Kidney (tissue), 14 donors: ENCODE measurements around the gene SFXN5. TPM values are rescaled to one million over a fixed set of nuclear protein-coding genes. Genes with fewer than 3 reads are reported as not detected.
A peak's percentile ranks its signal among the peaks of the same experiment; 100 is the strongest.

Experiments
- DNase-seq, 5 donors: peaks; one replicate each; pipeline ENCODE4 v3.0.0-alpha.2; 2013 to 2020
- FAIRE-seq: peaks from 2 replicates; lab custom pipeline; 2012; peaks lifted over from hg19 to GRCh38; lab: Jason Lieb, UNC
- H3K27ac ChIP-seq, 2 donors: one replicate each; pipeline ENCODE4 v1.7.0; 2013; ENCODE audit warnings: low read depth in 2 of 2, low read length in 2 of 2, inconsistent platforms in 1 of 2
- H3K27me3 ChIP-seq: one replicate; pipeline ENCODE4 v1.7.1; 2013; ENCODE audit warnings: low read length, inconsistent platforms; ENCODE audit not compliant: control insufficient read depth, insufficient read depth
- H3K36me3 ChIP-seq, 3 donors: one replicate each; pipeline versions ENCODE4 v1.7.0 to v1.7.1; 2013; ENCODE audit warnings: low read length in 3 of 3, control low read depth in 1 of 3, inconsistent platforms in 1 of 3; ENCODE audit not compliant: insufficient read depth in 3 of 3, control insufficient read depth in 2 of 3
- H3K4me1 ChIP-seq, 3 donors: one replicate each; pipeline versions ENCODE4 v1.7.0 to v1.7.1; 2013; ENCODE audit warnings: low read length in 3 of 3, inconsistent platforms in 1 of 3, low read depth in 1 of 3; ENCODE audit not compliant: control insufficient read depth in 2 of 3, insufficient read depth in 2 of 3
- H3K4me3 ChIP-seq, 3 donors: one replicate each; pipeline versions ENCODE4 v1.7.0 to v1.8.1; 2013; ENCODE audit warnings: low read length in 3 of 3, control low read depth in 1 of 3, inconsistent platforms in 1 of 3
- H3K9ac ChIP-seq, 3 donors: one replicate each; pipeline versions ENCODE4 v1.7.0 to v1.7.1; 2013; ENCODE audit warnings: low read length in 3 of 3, control low read depth in 1 of 3, inconsistent platforms in 1 of 3
- H3K9me3 ChIP-seq, 3 donors: one replicate each; pipeline versions ENCODE4 v1.7.0 to v1.7.1; 2013; ENCODE audit warnings: low read length in 3 of 3, control low read depth in 1 of 3, inconsistent platforms in 1 of 3; ENCODE audit not compliant: control insufficient read depth in 2 of 3, insufficient read depth in 1 of 3
- intact Hi-C: fragments of 100-400 bp; cut with DNase I; formaldehyde crosslinking; loops from one replicate; pipeline ENCODE4 v1.11.1; 2022
- polyA plus RNA-seq: library from polyadenylated mRNA; stranded (reverse); fragments of 350-450 nt; fragmentation: Illumina TruSeq; extraction: RNeasy Lipid Tissue Mini Kit (QIAGEN cat#74804); gene quantifications from one replicate; pipeline ENCODE4 v1.2.3, GENCODE V29; 2014; ENCODE audit warnings: low read depth, low replicate concordance; ENCODE audit not compliant: insufficient read depth
- total RNA-seq: library from RNA; stranded (reverse); fragmentation: NEBNext Ultra II Directional; extraction: Animal tissue kit (Norgen Biotek cat#: 25700); gene quantifications from one replicate; pipeline ENCODE4 v1.2.1, GENCODE V29; 2021
- TF ChIP-seq, protein P1 (sequence below): IDR thresholded peaks from 3 replicates; pipeline ENCODE4 v1.5.1; 2012; ENCODE audit warnings: mild to moderate bottlenecking, moderate library complexity, borderline replicate concordance; ENCODE audit not compliant: insufficient read depth; ENCODE audit errors: extremely low read depth
- donor health status: control.
- donor health status: control.
- donor health status: control.
- donor health status: control.
- donor health status: control.
- donor health status: DM: yes; HTN: yes; CAD: no.
- donor health status: Normal renal cell carcinoma (clear cell type).

SFXN5 gene
- total and polyA plus RNA-seq, 2 donors from 2014 or later = 21.4 to 35.9 TPM

DNA sequence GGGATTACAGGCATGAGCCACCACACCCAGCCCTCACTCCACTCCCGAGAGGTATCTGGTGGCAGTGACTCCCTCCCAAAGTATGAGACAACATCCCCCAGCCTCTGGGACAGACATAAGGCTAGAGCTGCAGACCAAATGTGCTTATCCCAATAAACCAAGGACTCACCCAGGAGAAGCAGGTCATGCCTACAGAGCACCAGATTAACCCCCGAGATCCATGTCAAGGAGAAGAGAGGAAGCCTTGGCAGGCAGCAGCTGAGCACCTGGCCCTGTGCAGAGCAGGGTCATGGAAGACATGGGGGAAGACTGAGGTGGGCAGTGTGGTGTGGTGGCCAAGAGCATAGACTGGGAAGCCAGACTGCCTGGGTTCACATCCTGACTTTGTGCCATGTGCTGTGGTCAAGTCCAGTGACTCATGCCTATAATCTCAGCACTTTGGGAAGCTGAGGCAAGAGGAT is 34.0 kb upstream of the SFXN5 start:
- Histone ChIP-seq H3K9me3 (no peaks in the 10 kb centered on the region), H3K9ac (no peak overlapping the region), H3K27me3 (no peaks in the 10 kb centered on the region), H3K27ac (no peak overlapping the region), H3K36me3 (peaks cover 0 to 14% (median 4%) of the 10 kb centered on the region in 3 donors), H3K4me3 (no peak overlapping the region), H3K4me1 (peaks cover 0 to 55% (median 48%) of the 10 kb centered on the region in 3 donors)
- no peak for FAIRE-seq
- TF ChIP-seq, protein P1, sequence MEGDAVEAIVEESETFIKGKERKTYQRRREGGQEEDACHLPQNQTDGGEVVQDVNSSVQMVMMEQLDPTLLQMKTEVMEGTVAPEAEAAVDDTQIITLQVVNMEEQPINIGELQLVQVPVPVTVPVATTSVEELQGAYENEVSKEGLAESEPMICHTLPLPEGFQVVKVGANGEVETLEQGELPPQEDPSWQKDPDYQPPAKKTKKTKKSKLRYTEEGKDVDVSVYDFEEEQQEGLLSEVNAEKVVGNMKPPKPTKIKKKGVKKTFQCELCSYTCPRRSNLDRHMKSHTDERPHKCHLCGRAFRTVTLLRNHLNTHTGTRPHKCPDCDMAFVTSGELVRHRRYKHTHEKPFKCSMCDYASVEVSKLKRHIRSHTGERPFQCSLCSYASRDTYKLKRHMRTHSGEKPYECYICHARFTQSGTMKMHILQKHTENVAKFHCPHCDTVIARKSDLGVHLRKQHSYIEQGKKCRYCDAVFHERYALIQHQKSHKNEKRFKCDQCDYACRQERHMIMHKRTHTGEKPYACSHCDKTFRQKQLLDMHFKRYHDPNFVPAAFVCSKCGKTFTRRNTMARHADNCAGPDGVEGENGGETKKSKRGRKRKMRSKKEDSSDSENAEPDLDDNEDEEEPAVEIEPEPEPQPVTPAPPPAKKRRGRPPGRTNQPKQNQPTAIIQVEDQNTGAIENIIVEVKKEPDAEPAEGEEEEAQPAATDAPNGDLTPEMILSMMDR = no peak
- DNase-seq = peak in 1 of 5 donors; percentile 46
- intact Hi-C loops = no loop called here

GRCh38 chr2:73104933-73105332 is 33.4 kb upstream of the SFXN5 start:
- Histone ChIP-seq H3K36me3 (peaks cover 0 to 14% (median 4%) of the 10 kb centered on the region in 3 donors), H3K27ac (no peak overlapping the region), H3K27me3 (no peaks in the 10 kb centered on the region), H3K9ac (no peak overlapping the region), H3K4me3 (no peak overlapping the region), H3K4me1 (peaks cover 0 to 53% (median 45%) of the 10 kb centered on the region in 3 donors), H3K9me3 (no peaks in the 10 kb centered on the region)
- FAIRE-seq = no peak
- DNase-seq = no peak
- TF ChIP-seq, protein P1 = no peak
- intact Hi-C loops = no loop called here

- FAIRE-seq (no peak), DNase-seq (no peak)
- Histone ChIP-seq H3K4me3 (no peak overlapping the region), H3K9ac (no peak overlapping the region), H3K4me1 (peaks cover 0 to 46% (median 44%) of the 10 kb centered on the region in 3 donors), H3K9me3 (no peaks in the 10 kb centered on the region), H3K27ac (no peak overlapping the region), H3K27me3 (no peaks in the 10 kb centered on the region), H3K36me3 (peaks cover 0 to 14% (median 4%) of the 10 kb centered on the region in 3 donors)
- intact Hi-C loops = no loop called here
- TF ChIP-seq, protein P1 = no peak
Measured at GRCh38 chr2:73103018-73103542, 31.6 kb upstream of the SFXN5 start.
